Ammon's horn (tissue), 1 donor: ENCODE results near the gene MS4A5.
"Not testable (repeated sequence)": the region's sequence is repeated elsewhere in the genome, so short reads cannot be mapped to it uniquely, and the experiment has no call there.

ENCODE experiments used
- DNase-seq: peaks from one replicate; pipeline ENCODE4 v3.0.0-alpha.2; 2016; ENCODE audit warnings: low spot score

Gene MS4A5, protein sequence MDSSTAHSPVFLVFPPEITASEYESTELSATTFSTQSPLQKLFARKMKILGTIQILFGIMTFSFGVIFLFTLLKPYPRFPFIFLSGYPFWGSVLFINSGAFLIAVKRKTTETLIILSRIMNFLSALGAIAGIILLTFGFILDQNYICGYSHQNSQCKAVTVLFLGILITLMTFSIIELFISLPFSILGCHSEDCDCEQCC

DNA sequence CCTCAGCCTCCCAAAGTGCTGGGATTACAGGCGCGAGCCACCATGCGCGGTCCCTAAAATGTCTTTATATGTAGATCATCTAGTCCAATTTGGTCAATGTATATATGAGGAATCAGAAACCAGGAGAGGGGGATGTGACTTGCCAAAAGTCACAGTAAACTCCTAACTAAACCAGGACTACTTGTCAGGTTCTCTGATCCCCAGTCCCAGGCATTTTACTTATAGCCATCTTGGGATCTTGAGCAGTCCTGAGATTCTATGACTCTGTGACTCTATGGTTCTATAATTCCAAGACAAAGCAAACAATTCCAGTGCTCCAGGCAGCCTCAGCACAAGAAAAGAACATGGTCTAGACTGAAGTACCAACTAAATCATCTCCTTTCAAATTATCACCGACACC lies at the start of gene MS4A5:
MS4A5 (plus strand) TSS at position 301 of the 400 bp plus-strand sequence. CDS start 103 bp downstream, outside the sequence.
- DNase-seq: no peak

DNA sequence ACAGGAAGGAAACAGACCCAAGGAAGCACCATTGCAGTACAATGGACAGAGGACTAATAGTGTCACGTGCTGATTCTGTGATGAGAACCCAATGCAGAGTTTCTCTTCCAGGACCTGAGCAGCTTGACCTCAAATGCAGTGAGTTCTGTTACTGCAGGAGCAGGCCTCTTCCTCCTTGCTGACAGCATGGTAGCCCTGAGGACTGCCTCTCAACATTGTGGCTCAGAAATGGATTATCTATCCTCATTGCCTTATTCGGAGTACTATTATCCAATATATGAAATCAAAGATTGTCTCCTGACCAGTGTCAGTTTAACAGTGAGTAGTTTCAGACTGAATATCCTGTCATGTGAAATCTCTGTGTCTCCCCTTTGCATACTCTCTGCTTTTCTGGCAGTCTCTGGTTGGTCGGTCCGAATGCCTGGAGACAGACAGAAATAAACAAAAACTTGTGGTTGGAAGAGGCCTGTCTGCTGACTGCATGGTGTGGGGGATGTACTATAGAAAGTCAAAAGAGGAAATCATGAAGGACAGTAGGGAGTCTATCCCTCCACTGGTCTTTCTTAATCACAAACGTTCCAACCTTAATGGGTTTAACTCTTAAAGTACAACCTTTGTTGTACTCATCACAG lies 40.0 kb upstream of the MS4A5 start:
- peak; percentile 30 for DNase-seq

DNA sequence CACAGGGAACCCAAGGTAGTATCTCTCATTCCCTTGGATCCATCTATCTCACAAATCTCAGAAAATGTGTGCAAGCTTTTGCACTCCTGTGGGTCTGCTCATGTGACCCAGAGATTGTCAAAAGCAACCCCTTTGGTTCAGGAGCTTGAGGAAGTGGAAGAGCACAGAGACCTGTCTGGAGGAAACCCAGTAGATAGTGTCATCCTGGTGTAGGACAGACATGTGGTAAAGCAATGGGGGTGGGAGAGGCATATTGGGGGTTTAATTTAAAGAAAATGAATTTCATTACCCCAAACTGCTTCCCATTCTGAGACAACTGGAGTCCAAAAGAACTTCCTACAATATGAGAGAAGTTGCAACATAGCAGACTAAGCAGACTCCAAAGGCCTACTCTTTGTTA lies 39.0 kb upstream of the MS4A5 start:
- DNase-seq: no peak

DNA sequence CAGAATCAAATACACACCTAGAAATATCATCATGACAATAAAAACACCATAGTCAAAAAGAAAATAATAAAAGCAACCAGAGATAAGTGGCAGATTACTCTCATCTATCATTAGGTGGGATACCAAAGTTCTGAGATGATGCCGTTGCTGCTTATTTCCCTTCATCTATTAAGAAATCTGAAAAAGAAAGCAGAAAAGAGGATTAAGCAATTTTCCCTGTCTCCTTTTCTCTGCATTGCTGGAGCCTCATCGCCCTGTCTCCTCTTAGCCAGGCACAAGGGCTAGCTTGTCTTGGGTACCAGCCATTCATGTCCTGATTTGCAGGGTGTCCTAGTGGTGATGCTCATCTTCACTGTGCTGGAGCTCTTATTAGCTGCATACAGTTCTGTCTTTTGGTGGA lies 37.0 kb upstream of the MS4A5 start:
- DNase-seq: no peak

DNA sequence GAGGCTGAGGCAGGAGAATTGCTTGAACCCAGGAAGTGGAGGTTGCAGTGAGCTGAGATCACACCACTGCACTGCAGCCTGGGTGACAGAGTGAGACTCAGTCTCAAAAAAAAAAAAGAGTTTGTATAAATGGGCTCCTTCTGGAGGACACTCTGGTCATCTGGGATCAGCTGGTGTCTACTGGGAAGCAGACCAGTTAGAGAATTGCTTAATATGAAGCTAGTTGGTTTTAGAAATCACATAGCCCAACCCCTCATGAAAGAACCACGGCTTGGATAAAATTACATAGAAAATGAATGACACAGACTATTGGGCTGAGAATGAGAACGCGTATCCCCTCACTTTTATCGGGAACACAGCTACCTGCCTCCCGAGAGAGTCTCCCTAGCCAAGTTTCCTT lies 36.4 kb upstream of the MS4A5 start:
- no peak for DNase-seq

DNA sequence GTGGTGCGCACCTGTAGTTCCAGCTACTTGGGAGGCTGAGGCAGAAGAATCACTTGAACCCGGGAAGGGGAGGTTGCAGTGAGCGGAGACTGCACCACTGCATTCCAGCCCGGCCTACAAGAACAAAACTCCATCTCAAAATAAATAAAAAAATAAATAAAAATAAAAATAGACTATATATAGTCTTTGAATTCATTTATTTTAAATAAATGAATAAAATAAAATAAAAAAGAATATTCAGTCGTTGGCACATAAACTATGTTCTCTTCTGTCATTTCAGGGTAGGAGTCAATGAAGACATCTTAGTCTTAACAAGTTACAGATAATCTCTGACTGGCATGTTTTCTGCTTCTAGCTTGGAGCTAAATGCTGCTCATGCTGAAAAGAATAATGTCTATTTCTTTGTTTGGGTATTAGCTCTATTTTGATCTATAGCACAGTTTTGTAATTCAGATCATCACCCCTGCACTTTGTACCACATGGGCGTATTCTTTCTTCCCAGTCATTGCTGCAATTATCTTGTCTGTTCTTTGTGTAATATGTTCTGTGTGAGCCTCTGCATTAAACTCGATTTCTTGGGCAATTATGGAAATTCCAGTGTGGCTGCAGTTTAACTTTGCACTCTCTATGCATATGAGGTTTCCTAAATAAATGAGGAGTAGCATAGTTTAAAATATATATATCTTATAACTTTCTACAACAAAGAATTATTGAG lies 34.5 kb upstream of the MS4A5 start:
- no peak for DNase-seq

DNA sequence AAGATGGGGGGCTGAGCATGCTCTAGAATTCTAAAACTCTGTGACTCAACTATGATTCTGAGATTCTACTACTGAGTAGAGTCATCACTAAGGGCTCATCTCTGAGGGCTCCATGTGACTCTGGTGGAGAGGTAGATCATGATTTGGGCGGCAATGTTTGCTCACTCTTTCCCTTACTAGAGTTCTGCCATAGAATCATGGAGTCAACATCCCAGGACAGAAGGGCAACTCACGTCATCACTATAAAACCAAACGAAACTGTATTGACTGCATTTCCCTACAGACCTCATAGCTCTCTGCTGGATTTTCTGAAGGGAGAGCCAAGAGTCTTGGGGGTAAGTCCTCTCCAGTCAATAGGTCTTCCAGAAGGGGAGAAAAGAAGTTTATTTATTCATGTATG lies 33.0 kb upstream of the MS4A5 start, which contains the start of gene MS4A14:
MS4A14 (plus strand) TSS at position 78 of the 400 bp plus-strand sequence; CDS start at position 198, 120 bp downstream.
- DNase-seq: no peak

DNA sequence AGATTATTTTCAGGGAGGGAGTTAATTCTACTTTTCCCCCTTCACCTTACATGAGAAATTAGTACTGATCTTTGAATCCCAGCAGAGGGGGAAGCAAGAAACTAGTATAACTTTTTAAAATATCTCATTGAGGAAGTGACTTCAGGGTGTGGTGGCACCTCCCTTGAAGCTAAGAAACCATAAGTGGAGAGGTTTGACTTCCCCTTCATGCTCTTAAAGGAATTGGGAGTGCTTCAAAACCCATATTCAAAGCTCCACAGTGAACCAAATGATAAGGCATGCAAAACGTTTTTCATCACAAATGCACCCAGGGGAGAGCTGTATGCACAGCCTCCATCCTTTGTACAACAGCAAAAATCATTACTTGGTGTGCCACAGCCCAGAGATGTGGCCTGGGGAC lies 32.6 kb upstream of the MS4A5 start:
- peak; percentile 25 for DNase-seq

DNA sequence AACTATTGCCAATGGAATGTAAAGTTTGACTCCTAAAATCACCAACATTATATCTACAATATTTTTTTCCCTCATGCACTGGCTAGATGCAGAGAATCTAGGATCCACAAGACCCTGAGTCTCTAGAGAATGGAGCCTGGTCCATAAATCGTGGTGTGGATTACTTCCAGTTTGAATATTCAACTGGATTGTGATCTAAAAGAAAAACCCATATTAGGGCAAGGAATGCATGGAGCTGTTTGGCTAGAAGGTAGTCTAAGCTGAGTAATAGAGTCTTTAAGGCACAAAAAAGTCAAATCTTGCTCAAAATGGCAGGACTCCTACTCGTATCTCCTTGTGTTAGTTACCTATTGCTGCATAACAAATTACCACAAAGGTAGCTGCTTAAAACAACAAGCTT lies 9.4 kb upstream of the MS4A5 start:
- DNase-seq: no peak

DNA sequence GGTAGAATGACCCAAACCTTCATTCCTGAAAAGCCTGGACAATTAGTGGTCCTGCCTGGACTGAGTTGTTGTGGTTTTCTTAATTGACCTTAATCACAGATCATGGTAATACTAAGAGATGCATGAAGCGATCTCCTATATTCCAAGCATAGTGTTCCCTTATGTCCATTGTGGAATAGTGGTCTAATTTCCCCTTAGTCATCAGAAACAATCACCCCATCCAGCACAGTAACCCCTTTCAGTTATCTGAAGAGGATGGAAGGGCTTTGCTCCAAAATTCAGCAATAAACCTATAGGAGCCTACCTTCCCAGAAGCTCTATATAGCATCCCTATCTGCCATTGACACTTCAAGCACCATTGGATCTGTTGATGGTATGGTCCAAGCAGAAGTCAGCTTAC lies 6.8 kb upstream of the MS4A5 start:
- DNase-seq: no peak

DNA sequence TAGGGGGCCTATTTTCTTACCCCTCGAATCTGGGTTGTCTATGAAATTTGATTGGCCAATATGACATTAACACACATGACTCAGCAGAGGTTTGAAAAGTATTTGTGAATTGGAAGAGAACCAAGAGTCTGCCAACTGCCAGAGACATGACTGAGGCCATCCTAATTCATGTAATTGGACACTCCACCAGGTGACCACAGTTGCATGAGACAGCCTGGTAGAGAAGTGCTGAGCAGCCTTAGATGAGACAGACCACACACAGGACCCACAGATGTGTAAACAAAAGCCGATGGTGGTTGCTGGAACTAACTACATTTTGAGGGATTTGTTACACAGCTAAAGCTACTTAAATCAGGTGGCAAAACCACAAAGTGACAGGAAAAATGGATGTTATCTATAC lies 855 bp upstream of the MS4A5 start:
- DNase-seq: no peak

DNA sequence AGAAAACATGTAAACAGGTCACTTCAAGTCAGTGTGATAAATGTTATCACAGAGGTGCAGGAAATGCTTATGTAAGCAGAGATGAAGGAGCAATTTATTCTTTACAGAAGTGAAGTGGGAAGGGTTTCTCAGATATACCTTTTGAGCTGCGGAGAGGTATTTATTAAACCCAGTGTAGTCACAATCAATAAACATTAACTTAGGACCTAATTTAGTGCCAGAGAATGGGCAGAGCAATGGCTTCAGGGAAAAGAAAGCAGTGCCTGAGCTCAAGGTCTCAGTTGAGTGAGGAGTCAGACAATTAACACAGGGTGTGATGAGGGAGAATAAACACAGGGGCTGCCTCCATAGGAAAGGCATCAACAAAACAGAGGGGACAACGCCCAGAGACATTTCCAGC lies 1.9 kb downstream of the MS4A5 start:
- no peak for DNase-seq

DNA sequence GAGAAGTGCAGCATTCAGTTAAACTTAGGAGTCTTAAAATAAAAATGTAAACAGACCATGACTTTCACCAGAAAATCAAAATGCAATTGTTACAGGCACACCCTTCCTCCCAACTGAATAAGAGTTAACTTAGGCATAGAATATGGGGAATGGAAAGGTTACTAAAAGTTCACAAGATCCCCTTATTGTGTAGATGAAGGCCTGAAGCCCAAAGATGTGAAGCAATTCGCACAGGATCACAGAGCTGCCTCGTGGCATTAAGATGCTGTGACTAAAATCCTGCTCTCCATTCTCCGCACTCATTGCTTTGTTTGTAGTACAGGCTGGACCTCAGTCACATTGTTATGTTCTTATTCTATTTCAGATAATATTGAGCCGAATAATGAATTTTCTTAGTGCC lies 4.0 kb downstream of the MS4A5 start:
- no peak for DNase-seq

DNA sequence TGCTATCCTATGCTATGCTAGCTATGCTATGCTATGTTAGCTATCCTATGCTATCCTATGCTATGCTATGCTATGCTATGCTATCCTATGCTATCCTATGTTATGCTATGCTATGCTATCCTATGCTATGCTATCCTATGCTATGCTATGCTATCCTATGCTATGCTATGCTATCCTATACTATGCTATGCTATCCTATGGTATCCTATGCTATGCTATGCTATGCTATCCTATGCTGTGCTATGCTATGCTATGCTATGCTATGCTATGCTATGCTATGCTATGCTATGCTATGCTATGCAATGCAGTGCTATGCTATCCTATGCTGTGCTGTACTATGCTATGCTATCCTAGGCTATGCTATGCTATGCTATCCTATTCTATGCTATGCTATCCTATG lies 17.7 kb downstream of the MS4A5 start:
- no peak for DNase-seq

DNA sequence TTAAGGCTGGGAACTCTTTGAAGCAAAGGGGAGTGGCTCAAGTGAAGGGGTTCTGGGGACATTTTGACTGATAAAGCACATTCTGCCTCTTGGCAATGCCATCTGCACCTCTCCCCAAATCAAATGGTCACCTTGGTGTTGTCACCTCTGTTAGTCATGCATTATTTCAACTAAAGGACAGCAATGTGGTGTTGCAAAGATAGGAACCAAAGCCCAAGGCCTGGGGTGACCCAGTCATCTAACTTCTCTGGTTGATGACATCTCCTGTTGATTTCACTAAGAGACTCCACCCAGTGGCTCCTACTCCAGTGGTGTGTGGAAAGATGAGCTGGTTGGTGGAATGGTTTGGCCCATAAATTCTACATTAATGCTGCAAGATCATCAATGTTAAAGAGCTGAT lies 18.5 kb downstream of the MS4A5 start:
- DNase-seq: no peak

DNA sequence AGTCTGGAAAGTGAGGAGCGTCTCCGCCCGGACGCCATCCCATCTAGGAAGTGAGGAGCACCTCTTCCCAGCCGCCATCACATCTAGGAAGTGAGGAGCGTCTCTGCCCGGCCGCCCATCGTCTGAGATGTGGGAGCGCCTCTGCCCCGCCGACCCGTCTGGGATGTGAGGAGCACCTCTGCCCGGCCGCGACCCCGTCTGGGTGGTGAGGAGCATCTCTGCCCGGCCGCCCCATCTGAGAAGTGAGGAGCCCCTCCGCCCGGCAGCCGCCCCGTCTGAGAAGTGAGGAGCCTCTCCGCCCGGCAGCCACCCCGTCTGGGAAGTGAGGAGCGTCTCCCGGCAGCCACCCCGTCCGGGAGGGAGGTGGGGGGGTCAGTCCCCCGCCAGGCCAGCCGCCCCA lies 21.8 kb downstream of the MS4A5 start:
- not testable (repeated sequence) for DNase-seq

DNA sequence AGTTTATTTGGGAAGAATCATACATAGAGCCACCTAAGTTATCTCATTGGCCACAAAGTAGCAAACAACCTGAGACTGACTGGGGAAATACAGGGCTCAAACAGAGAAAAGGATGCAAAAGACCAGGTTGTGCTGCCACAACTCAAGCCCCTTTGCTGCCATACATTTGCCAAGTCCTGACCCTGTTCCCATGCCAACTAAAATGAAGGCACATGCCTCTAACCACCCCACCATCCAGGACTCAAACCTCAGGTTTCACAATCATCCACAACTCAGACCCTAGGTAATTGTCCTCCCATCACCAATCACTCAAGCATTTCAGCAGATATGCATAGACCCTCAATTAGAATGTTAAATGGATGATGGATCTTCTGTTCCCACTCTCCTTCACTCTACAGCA lies 24.8 kb downstream of the MS4A5 start:
- DNase-seq: no peak

DNA sequence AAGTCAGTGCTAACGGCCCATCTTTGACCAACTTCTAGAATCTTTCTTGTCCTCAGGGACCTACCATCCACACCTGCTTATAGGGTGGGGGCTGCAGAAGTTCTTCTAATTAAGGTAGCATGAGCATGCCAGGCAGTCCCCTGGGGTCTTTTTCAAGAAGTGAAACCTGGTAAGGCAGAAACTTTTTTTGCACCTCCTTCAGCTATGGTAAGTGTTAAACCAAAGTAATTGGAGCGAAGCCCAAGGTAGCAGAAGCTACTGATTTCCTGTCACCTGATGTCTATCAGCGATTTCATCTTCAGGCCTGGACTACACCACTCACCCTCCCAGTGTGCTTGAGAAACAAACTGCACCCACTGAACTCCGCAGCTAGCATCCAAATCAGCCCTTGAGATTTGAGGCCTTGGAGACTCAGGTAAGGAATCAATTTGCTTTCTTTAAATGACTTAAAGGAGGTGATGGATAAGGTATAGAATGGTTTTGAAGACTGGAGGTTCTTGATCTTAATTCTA lies 26.2 kb downstream of the MS4A5 start, which contains the start of gene MS4A1:
MS4A1 (plus strand) TSS at position 317 of the 512 bp plus-strand sequence. CDS start 6,528 bp downstream, outside the sequence.
- no peak for DNase-seq

DNA sequence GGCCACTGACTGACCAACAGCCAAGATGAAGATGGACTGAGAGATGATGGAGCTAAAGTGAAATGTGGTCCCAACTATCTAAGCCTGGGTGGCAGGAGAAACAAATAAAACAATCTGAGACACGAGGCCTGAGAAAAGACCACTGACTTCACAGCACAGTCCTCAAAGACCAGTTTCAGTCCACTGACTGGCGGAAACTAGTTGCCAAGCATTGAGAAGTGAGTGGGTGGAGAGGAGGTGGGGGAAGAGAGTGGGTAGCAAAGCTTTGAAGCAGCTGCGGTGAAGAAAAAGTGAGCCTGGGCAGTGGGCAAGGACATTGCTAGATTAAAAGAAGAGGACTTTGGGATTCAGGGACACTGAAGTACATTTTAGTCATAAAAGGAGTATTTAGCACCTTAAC lies 28.2 kb downstream of the MS4A5 start:
- DNase-seq: no peak

DNA sequence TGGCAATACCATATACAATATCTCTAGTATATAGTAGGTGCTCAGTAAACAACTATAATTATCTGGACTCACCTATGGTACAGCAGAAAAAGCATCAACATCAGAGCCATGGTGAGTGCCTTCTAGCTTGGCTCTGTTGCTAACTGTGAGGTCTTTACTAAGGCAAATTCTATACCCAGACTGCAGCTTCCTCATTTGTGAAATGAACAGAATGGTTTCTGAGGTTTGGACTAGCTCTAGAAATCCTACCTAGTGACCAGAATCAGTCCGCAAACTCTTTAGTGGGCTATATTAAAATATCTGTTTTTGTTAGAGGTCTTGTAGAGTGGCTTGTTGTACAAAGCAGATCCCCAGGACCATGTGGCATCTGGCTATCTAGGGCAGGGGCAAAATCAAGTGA lies 30.0 kb downstream of the MS4A5 start:
- no peak for DNase-seq

DNA sequence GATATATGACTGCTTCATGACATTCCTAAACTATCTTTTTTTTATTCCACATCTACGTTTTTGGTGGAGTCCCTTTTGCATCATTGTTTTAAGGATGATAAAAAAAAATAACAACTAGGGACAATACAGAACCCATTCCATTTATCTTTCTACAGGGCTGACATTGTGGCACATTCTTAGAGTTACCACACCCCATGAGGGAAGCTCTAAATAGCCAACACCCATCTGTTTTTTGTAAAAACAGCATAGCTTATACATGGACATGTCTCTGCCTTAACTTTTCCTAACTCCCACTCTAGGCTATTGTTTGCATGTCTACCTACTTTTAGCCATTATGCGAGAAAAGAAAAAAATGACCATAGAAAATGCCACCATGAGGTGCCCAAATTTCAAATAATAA lies 39.5 kb downstream of the MS4A5 start:
- DNase-seq: no peak

DNA sequence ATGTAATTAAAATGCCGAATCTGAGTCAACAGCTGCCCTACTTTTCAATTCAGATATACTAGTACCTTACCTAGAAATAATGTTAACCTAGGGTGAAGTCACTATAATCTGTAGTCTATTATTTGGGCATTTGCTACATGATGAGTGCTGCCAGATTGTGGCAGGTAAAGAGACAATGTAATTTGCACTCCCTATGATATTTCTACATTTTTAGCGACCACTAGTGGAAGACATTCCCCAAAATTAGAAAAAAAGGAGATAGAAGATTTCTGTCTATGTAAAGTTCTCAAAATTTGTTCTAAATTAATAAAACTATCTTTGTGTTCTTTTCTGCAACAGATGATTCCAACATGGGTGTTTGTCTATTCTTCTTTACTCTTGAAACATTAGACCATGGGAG lies 40.4 kb downstream of the MS4A5 start:
- no peak for DNase-seq

DNA sequence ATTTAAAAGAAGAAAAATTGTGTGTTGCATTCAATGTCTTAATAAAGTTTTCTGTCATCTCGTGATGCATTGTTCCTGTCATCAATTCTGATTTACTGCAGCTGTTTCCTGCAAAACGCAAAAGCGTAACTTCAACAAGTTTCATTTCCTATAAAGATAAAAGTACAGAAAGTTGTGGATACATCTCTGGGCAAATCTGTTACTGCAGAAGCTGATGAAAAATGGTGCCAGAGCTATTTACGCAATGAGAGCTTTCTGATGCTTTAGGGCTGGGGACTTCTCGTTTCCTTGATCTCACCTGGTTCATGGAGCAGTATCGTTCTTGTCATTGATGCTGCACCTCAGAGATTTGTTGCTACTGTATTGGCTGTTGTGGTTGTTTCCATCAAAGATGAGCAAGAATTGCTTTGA lies 47.7 kb downstream of the MS4A5 start:
- DNase-seq: no peak
